GM21526 (cell line): ENCODE measurements around the gene SF3A1.

Source experiments
- ATAC-seq: cut with Tn5 transposase; IDR thresholded peaks from one replicate; pipeline ENCODE4 v1.9.1; 2021; ENCODE audit warnings: moderate library complexity; ENCODE audit not compliant: unreplicated experiment, low FRiP score

SF3A1 gene

GRCh38 chr22:30308093-30308492 is 48.6 kb downstream of the SF3A1 start:
- no peak for ATAC-seq

GRCh38 chr22:30307041-30307574 is 49.6 kb downstream of the SF3A1 start:
- ATAC-seq: no peak

- no peak for ATAC-seq
These were observed 50.1 kb downstream of the SF3A1 start for GRCh38 chr22:30306627-30307011.

GRCh38 chr22:30305906-30306626 is 50.6 kb downstream of the SF3A1 start:
- ATAC-seq: no peak

GRCh38 chr22:30305519-30305905 is 51.2 kb downstream of the SF3A1 start:
- peak; percentile 40 for ATAC-seq

GRCh38 chr22:30304495-30305244 is 52.0 kb downstream of the SF3A1 start:
- ATAC-seq: no peak

- ATAC-seq: no peak
These were observed 53.9 kb downstream of the SF3A1 start for GRCh38 chr22:30302810-30303138.

- no peak for ATAC-seq
These were observed 54.5 kb downstream of the SF3A1 start for GRCh38 chr22:30301995-30302809.

GRCh38 chr22:30299322-30299721 is 57.4 kb downstream of the SF3A1 start:
- no peak for ATAC-seq

- no peak for ATAC-seq
These were observed 58.5 kb downstream of the SF3A1 start for GRCh38 chr22:30297991-30298701.

- no peak for ATAC-seq
These were observed 59.3 kb downstream of the SF3A1 start for GRCh38 chr22:30297276-30297990.

GRCh38 chr22:30296833-30297232 is 59.9 kb downstream of the SF3A1 start:
- ATAC-seq: no peak

- no peak for ATAC-seq
These were observed 60.4 kb downstream of the SF3A1 start for GRCh38 chr22:30296324-30296723.

- no peak for ATAC-seq
These were observed 61.1 kb downstream of the SF3A1 start for GRCh38 chr22:30295576-30295975.

- ATAC-seq: no peak
These were observed 61.9 kb downstream of the SF3A1 start for GRCh38 chr22:30294830-30295229.

GRCh38 chr22:30294066-30294465 is 62.6 kb downstream of the SF3A1 start:
- ATAC-seq: no peak

GRCh38 chr22:30293026-30293425 is 63.7 kb downstream of the SF3A1 start:
- ATAC-seq: no peak

GRCh38 chr22:30292069-30292970 is 64.4 kb downstream of the SF3A1 start:
- no peak for ATAC-seq
